Measurements from ENCODE around the gene PAX1. TPM values are rescaled to one million over a fixed set of nuclear protein-coding genes. Genes with fewer than 3 reads are reported as not detected.
A peak's percentile ranks its signal among the peaks of the same experiment; 100 is the strongest.

PAX1 gene
- total RNA-seq, 2 experiments from 2014 or later, result not detected

DNA sequence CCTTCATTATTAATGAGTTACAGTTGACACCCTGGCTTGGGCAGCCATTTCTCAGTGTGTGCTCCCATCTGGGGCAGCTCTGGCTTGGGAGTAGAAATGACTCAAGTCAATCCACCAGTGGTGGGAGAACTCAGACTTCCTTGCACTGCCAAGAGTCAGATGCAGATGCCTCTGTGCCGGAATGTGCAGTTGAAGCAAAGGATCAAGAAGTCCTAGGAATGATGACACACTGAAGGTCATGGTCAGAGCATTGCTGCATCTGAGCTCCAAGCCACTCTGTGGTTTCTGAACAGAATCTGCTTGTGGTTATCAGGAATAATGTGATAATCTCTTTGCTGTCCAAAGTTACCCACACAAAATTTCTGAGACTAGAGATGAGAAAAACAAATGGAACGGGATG, 19.5 kb upstream of the PAX1 start:
- Mint-ChIP-seq H3K9me3 (ENCODE audit: low read depth) (no peaks in the 10 kb centered on the region), H3K36me3 (no peaks in the 10 kb centered on the region), H3K27me3 (no peaks in the 10 kb centered on the region), H3K27ac (no peak overlapping the region), H3K4me3 (no peak overlapping the region), H3K4me1 (no peaks in the 10 kb centered on the region)
- ATAC-seq (no peak), DNase-seq (no peak)
- CTCF ChIA-PET, result no interaction called here

DNA sequence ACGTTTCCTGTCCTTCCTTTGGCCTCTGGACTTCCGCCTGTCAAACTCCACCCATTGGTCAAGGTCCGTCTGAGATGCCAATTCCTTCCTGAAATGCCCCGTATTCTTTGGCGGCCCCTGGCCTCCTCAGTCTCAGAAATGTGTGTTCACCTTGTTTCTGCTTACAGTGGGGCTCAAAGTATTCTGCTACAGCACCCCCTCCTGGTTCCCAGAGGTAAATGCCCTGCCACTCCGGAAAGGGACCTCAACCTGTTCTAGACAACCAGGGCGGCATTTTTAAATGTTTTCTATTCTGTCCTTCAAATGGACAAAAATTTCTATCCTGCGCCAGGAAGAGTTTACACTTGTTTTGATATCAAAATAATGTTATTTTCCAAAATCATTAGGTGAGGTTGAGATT, 12.1 kb upstream of the PAX1 start:
- no peak overlapping the region for H3K4me3 Mint-ChIP-seq
- no peak overlapping the region for H3K27ac Mint-ChIP-seq
- H3K9me3 Mint-ChIP-seq (ENCODE audit: low read depth), result no peaks in the 10 kb centered on the region
- DNase-seq (no peak), ATAC-seq (no peak)
- peaks cover 6% of the 10 kb centered on the region for H3K27me3 Mint-ChIP-seq
- CTCF ChIA-PET, result no interaction called here
- no peaks in the 10 kb centered on the region for H3K4me1 Mint-ChIP-seq
- no peaks in the 10 kb centered on the region for H3K36me3 Mint-ChIP-seq

DNA sequence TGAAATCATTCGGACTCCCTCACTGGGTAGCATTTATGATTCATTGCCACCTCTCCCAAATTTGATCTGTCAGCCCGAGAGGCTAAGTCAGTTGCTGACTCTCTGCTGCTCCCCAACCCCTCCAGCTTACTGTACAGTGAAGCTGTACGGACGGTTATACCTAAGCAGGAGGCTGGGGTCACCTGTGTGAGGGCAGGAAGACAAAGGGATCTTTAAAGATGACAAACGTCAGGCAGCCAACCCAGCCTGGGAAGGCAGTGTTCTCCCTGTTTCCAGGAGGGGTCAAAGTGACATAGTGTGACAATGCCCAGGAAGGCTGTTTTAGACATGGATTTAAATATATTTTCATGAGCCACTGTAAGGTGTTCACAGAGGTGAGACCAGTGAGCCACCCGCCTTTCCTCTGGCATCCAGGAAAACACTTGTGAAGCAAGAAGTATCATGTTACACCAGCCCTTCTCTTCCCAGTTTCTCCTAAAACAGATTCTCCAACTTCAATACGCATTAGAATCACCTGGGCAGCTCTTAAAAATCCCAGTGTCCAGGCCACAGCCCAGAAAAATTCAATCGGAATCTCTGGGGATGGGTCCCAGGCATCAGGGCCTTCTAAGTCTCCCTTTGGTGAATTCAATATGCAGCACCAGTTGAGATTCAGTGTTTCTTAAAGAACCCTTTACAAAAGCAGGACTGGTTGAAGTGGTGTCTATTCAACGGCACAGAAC, 6.8 kb upstream of the PAX1 start:
- H3K4me1 Mint-ChIP-seq, result no peaks in the 10 kb centered on the region
- H3K9me3 Mint-ChIP-seq (ENCODE audit: low read depth), result no peaks in the 10 kb centered on the region
- CTCF ChIA-PET, result no interaction called here
- H3K27me3 Mint-ChIP-seq, result peaks cover 59% of the 10 kb centered on the region
- DNase-seq (no peak), ATAC-seq (no peak)
- H3K36me3 Mint-ChIP-seq, result no peaks in the 10 kb centered on the region
- H3K4me3 Mint-ChIP-seq, result no peak overlapping the region
- no peak overlapping the region for H3K27ac Mint-ChIP-seq

GRCh38 chr20:21699216-21699508, 6.3 kb upstream of the PAX1 start:
- H3K4me1 Mint-ChIP-seq, result no peaks in the 10 kb centered on the region
- H3K9me3 Mint-ChIP-seq (ENCODE audit: low read depth), result no peaks in the 10 kb centered on the region
- CTCF ChIA-PET, result no interaction called here
- DNase-seq (no peak), ATAC-seq (no peak)
- H3K4me3 Mint-ChIP-seq, result no peak overlapping the region
- H3K27ac Mint-ChIP-seq, result no peak overlapping the region
- H3K27me3 Mint-ChIP-seq, result peaks cover 63% of the 10 kb centered on the region
- no peaks in the 10 kb centered on the region for H3K36me3 Mint-ChIP-seq

GRCh38 chr20:21701171-21701876, 4.1 kb upstream of the PAX1 start:
- no peaks in the 10 kb centered on the region for H3K9me3 Mint-ChIP-seq (ENCODE audit: low read depth)

DNA sequence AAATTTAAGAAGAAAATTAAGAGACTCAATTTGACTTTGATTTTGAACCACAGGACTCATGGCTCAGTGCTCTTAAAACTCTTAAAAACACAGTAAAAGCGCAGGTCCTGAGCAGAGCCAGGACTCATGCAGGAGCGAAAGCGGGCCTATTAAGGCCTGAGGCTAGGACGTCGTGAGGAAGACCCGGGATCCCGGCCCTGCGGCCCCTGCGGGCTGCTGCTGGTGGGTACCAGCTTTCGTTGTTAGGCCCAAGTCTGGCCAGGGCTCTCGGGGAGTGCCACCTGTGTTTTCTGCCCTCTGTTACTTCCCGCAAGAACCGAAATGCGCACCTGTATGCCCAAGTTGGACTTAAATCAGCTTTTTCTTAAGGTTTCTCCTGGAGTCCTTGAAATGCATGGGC, 3.4 kb upstream of the PAX1 start:
- ATAC-seq (no peak), DNase-seq (no peak)
- Mint-ChIP-seq H3K9me3 (ENCODE audit: low read depth) (no peaks in the 10 kb centered on the region), H3K36me3 (no peaks in the 10 kb centered on the region), H3K4me1 (no peaks in the 10 kb centered on the region), H3K4me3 (no peak overlapping the region), H3K27me3 (peaks cover 84% of the 10 kb centered on the region), H3K27ac (no peak overlapping the region)
- CTCF ChIA-PET, result interaction anchor here (1.5 kb wide), 1 partner anchor 26 kb away, joined by 3 read pairs; no protein-coding TSS in a partner anchor

More at GRCh38 chr20:21701171-21701876, 4.1 kb upstream of the PAX1 start:
- H3K27ac Mint-ChIP-seq, result no peak overlapping the region
- CTCF ChIA-PET, result no interaction called here
- no peak overlapping the region for H3K4me3 Mint-ChIP-seq
- H3K27me3 Mint-ChIP-seq, result peaks cover 79% of the 10 kb centered on the region
- H3K4me1 Mint-ChIP-seq, result no peaks in the 10 kb centered on the region
- H3K36me3 Mint-ChIP-seq, result no peaks in the 10 kb centered on the region
- DNase-seq, result no peak
- no peak for ATAC-seq

DNA sequence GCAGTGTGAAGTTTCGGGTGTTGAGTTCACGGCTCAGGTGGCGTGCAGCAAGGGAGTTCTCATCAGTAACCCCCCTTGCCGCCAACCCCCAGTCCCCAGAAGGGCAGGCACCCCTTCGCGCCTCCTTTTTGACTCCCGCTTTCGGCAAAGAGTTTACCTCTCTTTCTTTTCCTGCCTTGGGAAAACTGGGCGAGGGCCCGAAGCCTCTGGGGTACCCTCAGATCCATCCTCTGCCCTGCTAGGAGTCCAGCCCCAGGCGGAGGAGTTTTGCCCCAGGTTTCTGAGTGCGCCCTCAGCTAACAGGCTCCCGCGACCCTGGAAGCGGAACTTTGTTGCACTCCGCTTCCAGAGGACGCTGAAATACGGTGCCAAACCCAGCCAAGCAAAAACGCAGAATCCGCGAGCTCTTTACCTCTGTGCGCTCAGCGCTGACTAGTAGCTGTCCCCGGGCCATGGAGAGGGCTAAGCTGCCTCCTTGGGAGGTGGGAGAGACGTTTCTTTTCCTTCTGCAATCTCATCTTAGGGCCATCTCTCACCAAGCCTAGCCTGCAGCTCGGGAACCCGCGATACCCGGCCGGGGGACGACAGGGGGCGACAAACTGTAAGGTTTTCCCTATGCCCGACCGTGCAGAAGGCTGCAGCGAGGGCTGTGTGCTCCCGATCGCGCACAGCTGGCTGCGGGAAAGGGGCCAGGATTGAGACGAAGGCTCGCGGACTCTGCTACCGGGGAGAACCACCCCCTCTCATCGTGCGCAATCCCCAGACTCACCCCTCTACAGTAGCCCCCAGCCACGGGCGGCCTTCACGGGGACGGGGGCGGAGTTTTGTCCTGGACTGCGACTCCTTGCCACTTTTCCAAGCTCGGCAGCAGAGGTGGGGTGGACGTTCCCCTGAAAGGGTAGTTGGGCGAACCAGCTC, 2.7 kb upstream of the PAX1 start:
- ATAC-seq (no peak), DNase-seq (no peak)
- H3K9me3 Mint-ChIP-seq (ENCODE audit: low read depth), result no peaks in the 10 kb centered on the region
- no peaks in the 10 kb centered on the region for H3K36me3 Mint-ChIP-seq
- no peak overlapping the region for H3K27ac Mint-ChIP-seq
- CTCF ChIA-PET, result interaction anchor here (1.1 to 1.5 kb wide), 2 partner anchors 16 to 26 kb away, joined by 3 read pairs; no protein-coding TSS in a partner anchor
- peaks cover 91% of the 10 kb centered on the region for H3K27me3 Mint-ChIP-seq
- no peak overlapping the region for H3K4me3 Mint-ChIP-seq
- no peaks in the 10 kb centered on the region for H3K4me1 Mint-ChIP-seq

- peaks cover 92% of the 10 kb centered on the region for H3K27me3 Mint-ChIP-seq
- CTCF ChIA-PET, result interaction anchor here (1.1 to 1.5 kb wide), 2 partner anchors 15 to 25 kb away, joined by 3 read pairs; no protein-coding TSS in a partner anchor
- no peaks in the 10 kb centered on the region for H3K4me1 Mint-ChIP-seq
- H3K27ac Mint-ChIP-seq, result no peak overlapping the region
- DNase-seq (no peak), ATAC-seq (no peak)
- no peaks in the 10 kb centered on the region for H3K9me3 Mint-ChIP-seq (ENCODE audit: low read depth)
- H3K4me3 Mint-ChIP-seq, result no peak overlapping the region
- H3K36me3 Mint-ChIP-seq, result no peaks in the 10 kb centered on the region
Observed at GRCh38 chr20:21703717-21704407, 1.6 kb upstream of the PAX1 start.

- CTCF ChIA-PET, result no interaction called here
- DNase-seq, result no peak
- Mint-ChIP-seq H3K4me1 (no peaks in the 10 kb centered on the region), H3K27me3 (peaks cover 92% of the 10 kb centered on the region), H3K27ac (no peak overlapping the region), H3K36me3 (no peaks in the 10 kb centered on the region), H3K4me3 (no peak overlapping the region), H3K9me3 (ENCODE audit: low read depth) (no peaks in the 10 kb centered on the region)
- no peak for ATAC-seq
Observed at GRCh38 chr20:21704408-21705385, 767 bp upstream of the PAX1 start.

DNA sequence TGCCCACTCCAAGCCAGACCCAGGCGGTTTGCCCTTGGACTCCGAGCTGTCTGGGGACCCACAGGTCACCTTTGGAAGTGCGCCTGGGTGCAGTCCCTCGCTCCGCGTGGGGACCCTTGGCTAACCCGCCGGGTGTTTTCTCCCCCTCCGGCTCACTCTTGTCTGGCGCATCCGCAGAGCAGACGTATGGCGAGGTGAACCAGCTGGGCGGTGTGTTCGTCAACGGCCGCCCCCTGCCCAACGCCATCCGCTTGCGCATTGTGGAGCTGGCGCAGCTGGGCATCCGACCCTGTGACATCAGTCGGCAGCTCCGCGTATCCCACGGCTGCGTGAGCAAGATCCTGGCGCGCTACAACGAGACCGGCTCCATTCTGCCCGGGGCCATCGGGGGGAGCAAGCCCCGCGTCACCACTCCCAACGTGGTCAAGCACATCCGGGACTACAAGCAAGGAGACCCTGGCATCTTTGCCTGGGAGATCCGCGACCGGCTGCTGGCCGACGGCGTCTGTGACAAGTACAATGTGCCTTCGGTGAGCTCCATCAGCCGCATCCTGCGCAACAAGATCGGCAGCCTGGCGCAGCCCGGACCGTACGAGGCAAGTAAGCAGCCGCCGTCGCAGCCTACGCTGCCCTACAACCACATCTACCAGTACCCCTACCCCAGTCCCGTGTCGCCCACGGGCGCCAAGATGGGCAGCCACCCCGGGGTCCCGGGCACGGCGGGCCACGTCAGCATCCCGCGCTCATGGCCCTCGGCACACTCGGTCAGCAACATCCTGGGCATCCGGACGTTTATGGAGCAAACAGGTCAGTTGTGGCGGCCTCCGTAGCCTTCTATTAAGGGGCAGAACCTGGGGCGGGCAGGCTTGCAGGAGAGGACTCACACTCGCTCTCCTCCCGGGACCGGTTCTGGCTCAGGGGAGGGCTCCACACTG, 1.1 kb downstream of the PAX1 start:
- CTCF ChIA-PET, result interaction anchor here (0.6 to 1.5 kb wide), 2 partner anchors 13 to 1169 kb away, joined by 3 to 4 read pairs; no protein-coding TSS in a partner anchor

GRCh38 chr20:21707267-21707666, 1.8 kb downstream of the PAX1 start:
- no peak overlapping the region for H3K27ac Mint-ChIP-seq
- no peaks in the 10 kb centered on the region for H3K36me3 Mint-ChIP-seq
- H3K27me3 Mint-ChIP-seq, result peaks cover 83% of the 10 kb centered on the region
- DNase-seq, result no peak
- CTCF ChIA-PET, result interaction anchor here (0.6 kb wide), 1 partner anchor 13 kb away, joined by 3 read pairs; no protein-coding TSS in a partner anchor
- H3K4me3 Mint-ChIP-seq, result no peak overlapping the region
- no peak for ATAC-seq
- no peaks in the 10 kb centered on the region for H3K4me1 Mint-ChIP-seq
- H3K9me3 Mint-ChIP-seq (ENCODE audit: low read depth), result no peaks in the 10 kb centered on the region

More for the DNA sequence above, 1.1 kb downstream of the PAX1 start:
- Mint-ChIP-seq H3K4me3 (no peak overlapping the region), H3K9me3 (ENCODE audit: low read depth) (no peaks in the 10 kb centered on the region), H3K36me3 (no peaks in the 10 kb centered on the region), H3K27ac (peak overlapping the region; percentile 11), H3K4me1 (no peaks in the 10 kb centered on the region), H3K27me3 (peaks cover 85% of the 10 kb centered on the region)
- ATAC-seq (no peak), DNase-seq (no peak)

All from activated CD8-positive, alpha-beta memory T cell treated with anti-CD3 and anti-CD28 coated beads, Interleukin-2, amount 10 ng/mL, durations not matched to agents 7 days and 5 days (primary cell).